CD14-positive monocyte (primary cell): ENCODE measurements around the gene NACAD. TPM values are rescaled to one million over a fixed set of nuclear protein-coding genes. Genes with fewer than 3 reads are reported as not detected.

ENCODE experiments used
- DNase-seq, 3 donors: peaks; one replicate each; pipeline ENCODE4 v3.0.0-alpha.2; 2011 to 2022
- H2AFZ ChIP-seq: 2 replicates; pipeline ENCODE4 v1.6.0; 2012; ENCODE audit warnings: mild to moderate bottlenecking, low read depth, low read length, inconsistent platforms; ENCODE audit not compliant: insufficient read depth, poor library complexity, severe bottlenecking
- H3K27ac ChIP-seq, 2 donors: 1 replicate in 1 of 2; 2 replicates in 1 of 2; pipeline ENCODE4 v1.5.1; 2012 to 2013; ENCODE audit warnings: low read length in 2 of 2, control low read depth in 1 of 2, inconsistent platforms in 1 of 2, low read depth in 1 of 2, mild to moderate bottlenecking in 1 of 2
- H3K27me3 ChIP-seq, 2 donors: one replicate each; pipeline versions ENCODE4 v1.6.0 to v1.6.1; 2011 to 2013; ENCODE audit warnings: low read length in 2 of 2; ENCODE audit not compliant: control insufficient read depth in 2 of 2, insufficient read depth in 2 of 2
- H3K36me3 ChIP-seq, 2 donors: replicated peaks in 1 of 2; 1 replicate in 1 of 2; 2 replicates in 1 of 2; pipeline versions ENCODE4 v1.5.1 to v1.6.1; 2012 to 2013; ENCODE audit warnings: low read length in 2 of 2, control low read depth in 1 of 2, inconsistent platforms in 1 of 2, mild to moderate bottlenecking in 1 of 2; ENCODE audit not compliant: insufficient read depth in 2 of 2, control insufficient read depth in 1 of 2
- H3K4me1 ChIP-seq, 2 donors: 1 replicate in 1 of 2; 2 replicates in 1 of 2; pipeline versions ENCODE4 v1.5.1 to v1.6.1; 2012 to 2013; ENCODE audit warnings: low read length in 2 of 2, control low read depth in 1 of 2, inconsistent platforms in 1 of 2, mild to moderate bottlenecking in 1 of 2, moderate library complexity in 1 of 2; ENCODE audit not compliant: insufficient read depth in 2 of 2, control insufficient read depth in 1 of 2
- H3K4me2 ChIP-seq: replicated peaks from 2 replicates; pipeline ENCODE3; 2012; ENCODE audit warnings: low read length, moderate library complexity, mild to moderate bottlenecking; ENCODE audit not compliant: poor library complexity, severe bottlenecking; ENCODE audit errors: extremely low read depth
- H3K4me3 ChIP-seq, 3 experiments: fragments of 200-600 bp in 1 of 3; sonication (generic) in 1 of 3; replicated peaks in 1 of 3; 1 replicate in 2 of 3; 2 replicates in 1 of 3; pipeline ENCODE4 v1.5.1; 2011 to 2013; ENCODE audit warnings: low read length in 3 of 3, mild to moderate bottlenecking in 3 of 3, control low read depth in 2 of 3, low read depth in 2 of 3, inconsistent platforms in 1 of 3, moderate library complexity in 1 of 3
- H3K79me2 ChIP-seq: 2 replicates; pipeline ENCODE4 v1.6.0; 2012; ENCODE audit warnings: mild to moderate bottlenecking, control low read depth, inconsistent platforms, low read length, moderate library complexity; ENCODE audit not compliant: insufficient read depth
- H3K9ac ChIP-seq: 2 replicates; pipeline ENCODE4 v1.6.0; 2017; ENCODE audit warnings: low read length, mild to moderate bottlenecking; ENCODE audit not compliant: insufficient read depth, poor library complexity, severe bottlenecking
- H3K9me3 ChIP-seq, 2 donors: replicated peaks in 1 of 2; 1 replicate in 1 of 2; 2 replicates in 1 of 2; pipeline versions ENCODE4 v1.5.1 to v1.6.1; 2012 to 2013; ENCODE audit warnings: low read length in 2 of 2, control low read depth in 1 of 2; ENCODE audit not compliant: control insufficient read depth in 1 of 2, insufficient read depth in 1 of 2
- H4K20me1 ChIP-seq: 2 replicates; pipeline ENCODE4 v1.6.0; 2012; ENCODE audit warnings: mild to moderate bottlenecking, low read length, control low read depth, moderate library complexity; ENCODE audit not compliant: insufficient read depth
- H3K27ac Mint-ChIP-seq, 7 donors: one replicate each; pipeline ENCODE4 v1.8.0; 2020; ENCODE audit warnings: mild to moderate bottlenecking in 7 of 7, mixed read lengths in 7 of 7, moderate library complexity in 6 of 7, inconsistent platforms in 2 of 7
- H3K27me3 Mint-ChIP-seq, 3 donors: one replicate each; pipeline ENCODE4 v1.8.0; 2021 to 2022; ENCODE audit warnings: low read depth in 3 of 3, mild to moderate bottlenecking in 3 of 3, mixed read lengths in 3 of 3, moderate library complexity in 3 of 3, inconsistent platforms in 1 of 3
- H3K36me3 Mint-ChIP-seq, 2 donors: one replicate each; pipeline ENCODE4 v1.8.0; 2020; ENCODE audit warnings: mixed read lengths in 2 of 2, inconsistent platforms in 1 of 2, mild to moderate bottlenecking in 1 of 2
- H3K4me1 Mint-ChIP-seq: one replicate; pipeline ENCODE4 v1.8.0; 2020; ENCODE audit warnings: mild to moderate bottlenecking, mixed read lengths
- H3K4me3 Mint-ChIP-seq, 2 donors: one replicate each; pipeline ENCODE4 v1.8.0; 2020; ENCODE audit warnings: mild to moderate bottlenecking in 2 of 2, mixed read lengths in 2 of 2, moderate library complexity in 1 of 2
- H3K9me3 Mint-ChIP-seq, 7 donors: one replicate each; pipeline ENCODE4 v1.8.0; 2020 to 2022; ENCODE audit warnings: mixed read lengths in 7 of 7, mild to moderate bottlenecking in 6 of 7, moderate library complexity in 6 of 7, inconsistent platforms in 2 of 7
- WGBS: methylation state at CpG from one replicate; pipeline ENCODE4 v1.1.5; 2013; ENCODE audit warnings: missing lambda C conversion rate; ENCODE audit not compliant: insufficient coverage; 5-methylcytosine and 5-hydroxymethylcytosine counted together
- intact Hi-C, 2 donors: fragments of 100-400 bp; cut with micrococcal nuclease; formaldehyde crosslinking; loops; one replicate each; pipeline versions ENCODE4 v1.15.0 to v1.15.1; 2023
- polyA plus RNA-seq, 3 donors: library from polyadenylated mRNA; depleted of rRNA in 1 of 3; unstranded in 2 of 3; stranded (reverse) in 1 of 3; fragments of 300-500 nt in 2 of 3; fragments of >200 nt in 1 of 3; fragmentation: Illumina TruSeq in 2 of 3; gene quantifications; 1 replicate in 2 of 3; 2 replicates in 1 of 3; pipeline ENCODE4 v1.2.3, GENCODE V29; 2012 to 2021
- TF ChIP-seq, protein P1 (sequence below): fragments of 200-600 bp; IDR thresholded peaks from one replicate; pipeline ENCODE4 v1.8.0; 2022; ENCODE audit warnings: antibody characterized with exemption, mild to moderate bottlenecking

Gene NACAD
- polyA plus RNA-seq, 3 donors, result 0.04 TPM; not detected in 2

GRCh38 chr7:45119550-45119949 is 30.8 kb upstream of the NACAD start:
- intact Hi-C loops, result loop anchor here in 1 of 2 donors (10.0 kb wide), 1 partner anchor 545 kb away; the partner anchor contains the start of gene DDX56
- Histone ChIP-seq H3K4me2 (no peak overlapping the region), H3K4me1 (peaks cover 0 to 7% of the 10 kb centered on the region in 2 donors), H3K79me2 (no peaks in the 10 kb centered on the region), H3K9ac (no peak overlapping the region), H2AFZ (no peak overlapping the region), H4K20me1 (no peaks in the 10 kb centered on the region), H3K36me3 (no peaks in the 10 kb centered on the region), H3K27me3 (no peaks in the 10 kb centered on the region), H3K27ac (no peak overlapping the region), H3K9me3 (no peaks in the 10 kb centered on the region), H3K4me3 (no peak overlapping the region)
- H3K4me3 Mint-ChIP-seq, result no peak overlapping the region
- TF ChIP-seq, protein P1, sequence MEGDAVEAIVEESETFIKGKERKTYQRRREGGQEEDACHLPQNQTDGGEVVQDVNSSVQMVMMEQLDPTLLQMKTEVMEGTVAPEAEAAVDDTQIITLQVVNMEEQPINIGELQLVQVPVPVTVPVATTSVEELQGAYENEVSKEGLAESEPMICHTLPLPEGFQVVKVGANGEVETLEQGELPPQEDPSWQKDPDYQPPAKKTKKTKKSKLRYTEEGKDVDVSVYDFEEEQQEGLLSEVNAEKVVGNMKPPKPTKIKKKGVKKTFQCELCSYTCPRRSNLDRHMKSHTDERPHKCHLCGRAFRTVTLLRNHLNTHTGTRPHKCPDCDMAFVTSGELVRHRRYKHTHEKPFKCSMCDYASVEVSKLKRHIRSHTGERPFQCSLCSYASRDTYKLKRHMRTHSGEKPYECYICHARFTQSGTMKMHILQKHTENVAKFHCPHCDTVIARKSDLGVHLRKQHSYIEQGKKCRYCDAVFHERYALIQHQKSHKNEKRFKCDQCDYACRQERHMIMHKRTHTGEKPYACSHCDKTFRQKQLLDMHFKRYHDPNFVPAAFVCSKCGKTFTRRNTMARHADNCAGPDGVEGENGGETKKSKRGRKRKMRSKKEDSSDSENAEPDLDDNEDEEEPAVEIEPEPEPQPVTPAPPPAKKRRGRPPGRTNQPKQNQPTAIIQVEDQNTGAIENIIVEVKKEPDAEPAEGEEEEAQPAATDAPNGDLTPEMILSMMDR, result no peak
- peaks cover 2 to 8% (median 2%) of the 10 kb centered on the region in 3 donors for H3K27me3 Mint-ChIP-seq
- H3K36me3 Mint-ChIP-seq, result no peaks in the 10 kb centered on the region
- no peak for DNase-seq
- H3K27ac Mint-ChIP-seq, result no peak overlapping the region
- peaks cover 8% of the 10 kb centered on the region for H3K4me1 Mint-ChIP-seq
- WGBS, result no CpG with 5 or more reads among the region's 3 CpGs
- H3K9me3 Mint-ChIP-seq, result peaks cover 0 to 8% (median 0%) of the 10 kb centered on the region in 7 donors

GRCh38 chr7:45118889-45119331 is 30.1 kb upstream of the NACAD start:
- TF ChIP-seq, protein P1, result no peak
- intact Hi-C loops, result loop anchor here in 1 of 2 donors (10.0 kb wide), 1 partner anchor 544 kb away; the partner anchor contains the start of gene DDX56
- H3K9me3 Mint-ChIP-seq, result peaks cover 0 to 8% (median 0%) of the 10 kb centered on the region in 7 donors

More at GRCh38 chr7:45118889-45119331, 30.1 kb upstream of the NACAD start:
- Histone ChIP-seq H3K36me3 (no peaks in the 10 kb centered on the region), H3K9me3 (no peaks in the 10 kb centered on the region), H3K27ac (no peak overlapping the region), H3K27me3 (no peaks in the 10 kb centered on the region), H3K9ac (no peak overlapping the region), H3K79me2 (no peaks in the 10 kb centered on the region), H2AFZ (no peak overlapping the region), H3K4me1 (peaks cover 0 to 7% of the 10 kb centered on the region in 2 donors), H4K20me1 (no peaks in the 10 kb centered on the region), H3K4me2 (no peak overlapping the region), H3K4me3 (no peak overlapping the region)
- H3K27me3 Mint-ChIP-seq, result peaks cover 2 to 8% (median 2%) of the 10 kb centered on the region in 3 donors
- WGBS, result no CpG with 5 or more reads among the region's 3 CpGs
- no peaks in the 10 kb centered on the region for H3K36me3 Mint-ChIP-seq
- no peak overlapping the region for H3K4me3 Mint-ChIP-seq
- no peak for DNase-seq
- no peak overlapping the region for H3K27ac Mint-ChIP-seq
- peaks cover 10% of the 10 kb centered on the region for H3K4me1 Mint-ChIP-seq
